ENCODE measurements around the gene DEFB129.
A peak's percentile ranks its signal among the peaks of the same experiment; 100 is the strongest.
"Not testable (repeated sequence)": the region's sequence is repeated elsewhere in the genome, so short reads cannot be mapped to it uniquely, and the experiment has no call there.

The DEFB129 gene

GRCh38 chr20:221258-221830 is 5.7 kb upstream of the DEFB129 start:
- H3K4me3 ChIP-seq (ENCODE audit: control insufficient read depth, low read depth, low read length): no peak overlapping the region
- DNase-seq (ENCODE audit: low read depth): no peak
- no peak for TF ChIP-seq CTCF (IDR thresholded peaks at IDR 0.05; ENCODE audit: control insufficient read depth, insufficient read depth, low read depth, low read length, missing control alignments)

GRCh38 chr20:225879-226278 is 1.2 kb upstream of the DEFB129 start:
- H3K4me3 ChIP-seq (ENCODE audit: control insufficient read depth, low read depth, low read length); DNase-seq (ENCODE audit: low read depth): not testable (repeated sequence)

GRCh38 chr20:227439-228105 is 514 bp downstream of the DEFB129 start:
- H3K4me3 ChIP-seq (ENCODE audit: control insufficient read depth, low read depth, low read length): no peak overlapping the region
- no peak for DNase-seq (ENCODE audit: low read depth)
- no peak for TF ChIP-seq CTCF (IDR thresholded peaks at IDR 0.05; ENCODE audit: control insufficient read depth, insufficient read depth, low read depth, low read length, missing control alignments)

- TF ChIP-seq CTCF (IDR thresholded peaks at IDR 0.05; ENCODE audit: control insufficient read depth, insufficient read depth, low read depth, low read length, missing control alignments): peak; percentile 9
- no peak overlapping the region for H3K4me3 ChIP-seq (ENCODE audit: control insufficient read depth, low read depth, low read length)
- DNase-seq (ENCODE audit: low read depth): no peak
Measured at GRCh38 chr20:235891-236290, 8.8 kb downstream of the DEFB129 start.

GRCh38 chr20:237489-237888 is 10.4 kb downstream of the DEFB129 start:
- no peak for DNase-seq (ENCODE audit: low read depth)

GRCh38 chr20:237929-238328 is 10.9 kb downstream of the DEFB129 start:
- no peak for TF ChIP-seq CTCF (IDR thresholded peaks at IDR 0.05; ENCODE audit: control insufficient read depth, insufficient read depth, low read depth, low read length, missing control alignments)
- H3K4me3 ChIP-seq (ENCODE audit: control insufficient read depth, low read depth, low read length): no peak overlapping the region
- no peak for DNase-seq (ENCODE audit: low read depth)

More at GRCh38 chr20:237489-237888, 10.4 kb downstream of the DEFB129 start:
- no peak overlapping the region for H3K4me3 ChIP-seq (ENCODE audit: control insufficient read depth, low read depth, low read length)
- TF ChIP-seq CTCF (IDR thresholded peaks at IDR 0.05; ENCODE audit: control insufficient read depth, insufficient read depth, low read depth, low read length, missing control alignments): no peak

- DNase-seq (ENCODE audit: low read depth): no peak
- no peak for TF ChIP-seq CTCF (IDR thresholded peaks at IDR 0.05; ENCODE audit: control insufficient read depth, insufficient read depth, low read depth, low read length, missing control alignments)
- H3K4me3 ChIP-seq (ENCODE audit: control insufficient read depth, low read depth, low read length): no peak overlapping the region
Measured at GRCh38 chr20:242905-243304, 15.8 kb downstream of the DEFB129 start.
